Prostate gland (tissue), 2 donors: ENCODE results near the gene CLINT1.

Experiments
- CTCF ChIP-seq, 4 experiments: fragments of 200-600 bp in 2 of 4; fragments of 450-650 bp in 2 of 4; sonication (generic) in 2 of 4; IDR thresholded peaks; 1 replicate in 3 of 4; 2 replicates in 1 of 4; pipeline ENCODE4 v1.5.1; 2016 to 2019; ENCODE audit warnings: antibody characterized with exemption in 4 of 4, mild to moderate bottlenecking in 2 of 4, moderate library complexity in 2 of 4
- POLR2A ChIP-seq: fragments of 450-650 bp; IDR thresholded peaks from one replicate; pipeline ENCODE4 v1.6.1; 2016; ENCODE audit warnings: antibody characterized with exemption, mild to moderate bottlenecking
- POLR2AphosphoS5 ChIP-seq: sonication (generic); formaldehyde crosslinking; IDR thresholded peaks from one replicate; pipeline ENCODE4 v1.6.1; 2017; ENCODE audit warnings: antibody characterized with exemption

- TF ChIP-seq POLR2AphosphoS5 (no peak), CTCF (IDR thresholded peaks at IDR 0.05) (no peak), POLR2A (no peak)
Measured at GRCh38 chr5:157756122-157756521, 102.8 kb downstream of the CLINT1 start.
